PFSK-1 (cell line): Measurements from ENCODE around the gene TEX13C. TPM values are rescaled to one million over a fixed set of nuclear protein-coding genes. Genes with fewer than 3 reads are reported as not detected.

ENCODE experiments used
- FOXP2 ChIP-seq: optimal IDR thresholded peaks from 2 replicates; pipeline ENCODE3; 2011; ENCODE audit warnings: borderline replicate concordance, control low read depth, inconsistent platforms; ENCODE audit not compliant: insufficient read depth; ENCODE audit errors: extremely low read length, extremely low read depth
- POLR2AphosphoS5 ChIP-seq: IDR thresholded peaks from 2 replicates; pipeline ENCODE4 v1.6.1; 2012; ENCODE audit warnings: low read depth, mild to moderate bottlenecking, control low read depth, low read length, moderate library complexity
- REST ChIP-seq, 2 experiments: IDR thresholded peaks; 2 replicates each; pipeline versions ENCODE4 v1.6.1 to v1.8.0; 2011 to 2012; ENCODE audit warnings: low read depth in 2 of 2, low read length in 2 of 2, control low read depth in 1 of 2, inconsistent platforms in 1 of 2, mild to moderate bottlenecking in 1 of 2, moderate library complexity in 1 of 2; ENCODE audit not compliant: insufficient read depth in 1 of 2
- SIN3A ChIP-seq: IDR thresholded peaks from 2 replicates; pipeline ENCODE4 v1.6.1; 2012; ENCODE audit warnings: mild to moderate bottlenecking, low read length, moderate library complexity, borderline replicate concordance; ENCODE audit not compliant: insufficient read depth
- TAF1 ChIP-seq: IDR thresholded peaks from 2 replicates; pipeline ENCODE4 v1.6.1; 2012; ENCODE audit warnings: low read length, control low read depth, borderline replicate concordance; ENCODE audit not compliant: insufficient read depth
- polyA plus RNA-seq: library from polyadenylated mRNA; unstranded; fragments of >200 nt; gene quantifications from one replicate; pipeline ENCODE4 v1.2.1, GENCODE V29; 2012; ENCODE audit warnings: low read depth, missing spikeins; ENCODE audit not compliant: insufficient read length

TEX13C gene
- polyA plus RNA-seq = not detected

GRCh38 chrX:125319646-125320521, at the start of gene TEX13C:
Gene TEX13C, plus strand, starts transcription at chrX:125319871. Its CDS starts 249 bp downstream, at chrX:125320120.
- no peak for TF ChIP-seq TAF1

GRCh38 chrX:125287282-125287681, 32.4 kb upstream of the TEX13C start:
- TF ChIP-seq SIN3A = no peak
- no peak for TF ChIP-seq REST (IDR thresholded peaks at IDR 0.05; ENCODE audit: insufficient read depth in 1 of 2, low read depth in 2 of 2, low read length in 2 of 2)
- TF ChIP-seq FOXP2 = no peak
- no peak for TF ChIP-seq POLR2AphosphoS5
- no peak for TF ChIP-seq TAF1

- TF ChIP-seq FOXP2 = no peak
These were observed 31.3 kb upstream of the TEX13C start for GRCh38 chrX:125288343-125288742.

GRCh38 chrX:125289209-125289608, 30.5 kb upstream of the TEX13C start:
- TF ChIP-seq TAF1 (no peak), SIN3A (no peak), REST (IDR thresholded peaks at IDR 0.05; ENCODE audit: insufficient read depth in 1 of 2, low read depth in 2 of 2, low read length in 2 of 2) (no peak), POLR2AphosphoS5 (no peak), FOXP2 (no peak)

- no peak for TF ChIP-seq TAF1
- no peak for TF ChIP-seq FOXP2
- TF ChIP-seq REST (IDR thresholded peaks at IDR 0.05; ENCODE audit: insufficient read depth in 1 of 2, low read depth in 2 of 2, low read length in 2 of 2) = no peak
- TF ChIP-seq SIN3A = no peak
- no peak for TF ChIP-seq POLR2AphosphoS5
These were observed 29.8 kb upstream of the TEX13C start for GRCh38 chrX:125289920-125290319.

- TF ChIP-seq TAF1 (no peak), REST (IDR thresholded peaks at IDR 0.05; ENCODE audit: insufficient read depth in 1 of 2, low read depth in 2 of 2, low read length in 2 of 2) (no peak), SIN3A (no peak), POLR2AphosphoS5 (no peak), FOXP2 (no peak)
These were observed 28.5 kb upstream of the TEX13C start for GRCh38 chrX:125291124-125291523.
